HEK293T (cell line): ENCODE measurements around the gene UBXN11.

Experiments
- FOXA1 ChIP-seq: fragments of 450-650 bp; IDR thresholded peaks from 2 replicates; pipeline ENCODE4 v1.6.1; 2016; ENCODE audit warnings: mild to moderate bottlenecking
- FOXM1 ChIP-seq: fragments of 450-650 bp; IDR thresholded peaks from 2 replicates; pipeline ENCODE4 v1.6.1; 2017; ENCODE audit warnings: mild to moderate bottlenecking, borderline replicate concordance
- L3MBTL2 ChIP-seq: fragments of 450-650 bp; conservative IDR thresholded peaks from 2 replicates; pipeline ENCODE4 v1.6.1; 2016; ENCODE audit warnings: mild to moderate bottlenecking
- PKNOX1 ChIP-seq: fragments of 450-650 bp; IDR thresholded peaks from 2 replicates; pipeline ENCODE4 v1.6.1; 2016
- SP1 ChIP-seq: fragments of 450-650 bp; IDR thresholded peaks from 2 replicates; pipeline ENCODE4 v1.6.1; 2017
- ZNF384 ChIP-seq: fragments of 450-650 bp; IDR thresholded peaks from 2 replicates; pipeline ENCODE4 v1.6.1; 2016

GRCh38 chr1:26286064-26286416 lies 20.4 kb downstream of the UBXN11 start:
- no peak for TF ChIP-seq SP1
- TF ChIP-seq FOXM1, result no peak
- TF ChIP-seq PKNOX1, result no peak
- TF ChIP-seq FOXA1, result no peak
- TF ChIP-seq L3MBTL2, result no peak
- TF ChIP-seq ZNF384, result no peak
